Adipocyte (in vitro differentiated cells): ENCODE data around the gene SASS6.

Experiments used
- DNase-seq: peaks from one replicate; pipeline ENCODE4 v3.0.0-alpha.2; 2015; ENCODE audit warnings: low read depth
- H3K27me3 ChIP-seq: replicated peaks from 2 replicates; pipeline ENCODE4 v1.7.0; 2013; ENCODE audit warnings: mild to moderate bottlenecking, low read length, moderate library complexity; ENCODE audit not compliant: control insufficient read depth, insufficient read depth
- H3K36me3 ChIP-seq: 2 replicates; pipeline ENCODE4 v1.7.0; 2013; ENCODE audit warnings: low read length, mild to moderate bottlenecking, moderate library complexity; ENCODE audit not compliant: control insufficient read depth, insufficient read depth, severe bottlenecking
- H3K4me1 ChIP-seq: 2 replicates; pipeline ENCODE4 v1.7.0; 2013; ENCODE audit warnings: mild to moderate bottlenecking, low read length, moderate library complexity; ENCODE audit not compliant: control insufficient read depth, insufficient read depth
- H3K4me3 ChIP-seq: 2 replicates; pipeline ENCODE4 v1.7.0; 2013; ENCODE audit warnings: mild to moderate bottlenecking, low read length, moderate library complexity
- H3K9ac ChIP-seq: 2 replicates; pipeline ENCODE4 v1.7.0; 2013; ENCODE audit warnings: mild to moderate bottlenecking, low read length, moderate library complexity
- H3K9me3 ChIP-seq: 2 replicates; pipeline ENCODE4 v1.7.0; 2013; ENCODE audit warnings: mild to moderate bottlenecking, low read length, moderate library complexity; ENCODE audit not compliant: control insufficient read depth

Gene SASS6

GRCh38 chr1:100039591-100039990, 93.1 kb downstream of the SASS6 start:
- DNase-seq = peak; percentile 21
- Histone ChIP-seq H3K4me1 (peaks cover 27% of the 10 kb centered on the region), H3K9ac (peak overlapping the region; percentile 99)

GRCh38 chr1:100038660-100039287, 94.0 kb downstream of the SASS6 start:
- Histone ChIP-seq H3K4me3 (peak overlapping the region; percentile 94), H3K36me3 (no peaks in the 10 kb centered on the region), H3K9ac (peak overlapping the region; percentile 99), H3K4me1 (peaks cover 27% of the 10 kb centered on the region), H3K9me3 (no peaks in the 10 kb centered on the region), H3K27me3 (no peaks in the 10 kb centered on the region)
- peak; percentile 79 for DNase-seq

More at GRCh38 chr1:100039591-100039990, 93.1 kb downstream of the SASS6 start:
- Histone ChIP-seq H3K27me3 (no peaks in the 10 kb centered on the region), H3K4me3 (peak overlapping the region; percentile 94), H3K36me3 (no peaks in the 10 kb centered on the region), H3K9me3 (no peaks in the 10 kb centered on the region)

- no peaks in the 10 kb centered on the region for H3K27me3 ChIP-seq
- peak; percentile 97 for DNase-seq
- H3K36me3 ChIP-seq = no peaks in the 10 kb centered on the region
- H3K9me3 ChIP-seq = no peaks in the 10 kb centered on the region
- peaks cover 27% of the 10 kb centered on the region for H3K4me1 ChIP-seq
- H3K4me3 ChIP-seq = peak overlapping the region; percentile 94
- peak overlapping the region; percentile 99 for H3K9ac ChIP-seq
Observed at GRCh38 chr1:100037927-100038659, 94.6 kb downstream of the SASS6 start.

- peak overlapping the region; percentile 94 for H3K4me3 ChIP-seq
- H3K36me3 ChIP-seq = no peaks in the 10 kb centered on the region
- DNase-seq = no peak
- H3K9me3 ChIP-seq = no peaks in the 10 kb centered on the region
- peak overlapping the region; percentile 99 for H3K9ac ChIP-seq
- H3K4me1 ChIP-seq = peaks cover 27% of the 10 kb centered on the region
- no peaks in the 10 kb centered on the region for H3K27me3 ChIP-seq
Observed at GRCh38 chr1:100037656-100037926, 95.1 kb downstream of the SASS6 start.

GRCh38 chr1:100036718-100037655, 95.7 kb downstream of the SASS6 start:
- Histone ChIP-seq H3K36me3 (no peaks in the 10 kb centered on the region), H3K9ac (peak overlapping the region; percentile 99), H3K27me3 (no peaks in the 10 kb centered on the region), H3K4me3 (peak overlapping the region; percentile 94), H3K4me1 (peaks cover 27% of the 10 kb centered on the region), H3K9me3 (no peaks in the 10 kb centered on the region)
- DNase-seq = peak; percentile 29

GRCh38 chr1:100035214-100035613, 97.5 kb downstream of the SASS6 start:
- Histone ChIP-seq H3K36me3 (no peaks in the 10 kb centered on the region), H3K9ac (no peak overlapping the region), H3K27me3 (no peaks in the 10 kb centered on the region), H3K4me3 (no peak overlapping the region), H3K4me1 (peaks cover 19% of the 10 kb centered on the region), H3K9me3 (no peaks in the 10 kb centered on the region)
- no peak for DNase-seq

GRCh38 chr1:100034470-100034869, 98.3 kb downstream of the SASS6 start:
- H3K9ac ChIP-seq = no peak overlapping the region
- no peak overlapping the region for H3K4me3 ChIP-seq
- peaks cover 13% of the 10 kb centered on the region for H3K4me1 ChIP-seq
- H3K27me3 ChIP-seq = no peaks in the 10 kb centered on the region
- H3K36me3 ChIP-seq = no peaks in the 10 kb centered on the region
- no peaks in the 10 kb centered on the region for H3K9me3 ChIP-seq
- peak; percentile 52 for DNase-seq
